ENCODE measurements around the gene METTL15. TPM values are rescaled to one million over a fixed set of nuclear protein-coding genes. Genes with fewer than 3 reads are reported as not detected.

The METTL15 gene
- total and polyA plus RNA-seq, 2 experiments from 2014 or later: 9.0 to 19.8 TPM

DNA sequence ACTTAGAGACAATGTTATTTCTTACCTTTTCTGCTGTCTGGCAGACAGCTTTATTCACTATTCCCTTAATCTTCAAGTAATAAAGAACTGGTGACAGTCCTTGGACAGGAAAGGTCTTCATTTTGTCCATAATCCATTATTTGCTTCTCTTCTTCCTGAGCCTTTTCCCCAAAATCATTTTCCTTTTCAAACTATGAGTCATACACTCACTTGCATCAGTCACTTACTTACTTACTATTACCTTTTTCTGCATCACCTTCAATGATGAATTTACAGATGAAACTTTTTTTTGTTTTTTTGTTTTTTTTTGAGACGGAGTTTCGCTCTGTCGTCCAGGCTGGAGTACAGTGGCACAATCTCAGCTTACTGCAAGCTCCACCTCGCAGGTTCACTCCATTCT, 9.5 kb downstream of the METTL15 start:
- no peak overlapping the region for H3K4me3 ChIP-seq
- no peaks in the 10 kb centered on the region for H3K36me3 ChIP-seq (ENCODE audit: insufficient read depth)
- no peaks in the 10 kb centered on the region for H3K4me1 ChIP-seq (ENCODE audit: insufficient read depth)
- H4K20me1 ChIP-seq (replicated peaks; ENCODE audit: insufficient read depth): no peaks in the 10 kb centered on the region
- no peak overlapping the region for H3K4me2 ChIP-seq
- no peak for TF ChIP-seq CREB1 (CRISPR knock-in tag; IDR thresholded peaks at IDR 0.05; ENCODE audit: low read depth)
- no peak for TF ChIP-seq ZNF462 (CRISPR knock-in tag; IDR thresholded peaks at IDR 0.05)
- TF ChIP-seq EZH2phosphoT487 (IDR thresholded peaks at IDR 0.05; ENCODE audit: unreplicated experiment): no peak
- peaks cover 5% of the 10 kb centered on the region; the same call in 1 of the 2 replicates for H3K79me2 ChIP-seq (replicated peaks; ENCODE audit: insufficient read depth)
- no peaks in the 10 kb centered on the region for H3K27me3 ChIP-seq (ENCODE audit: insufficient read depth)
- DNase-seq (ENCODE audit: low spot score) (no peak), ATAC-seq (no peak)
- no peak overlapping the region for H2AFZ ChIP-seq
- no peaks in the 10 kb centered on the region for H3F3A ChIP-seq (replicated peaks; ENCODE audit: low read depth)
- H3K4me3 Mint-ChIP-seq: no peak overlapping the region
- H3K9me2 ChIP-seq (ENCODE audit: insufficient read depth): no peaks in the 10 kb centered on the region
- no peaks in the 10 kb centered on the region for H3K27me3 Mint-ChIP-seq (ENCODE audit: insufficient read depth, low read depth, poor library complexity)
- peak overlapping the region; percentile 10; the same call in 1 of the 2 replicates for H3K27ac Mint-ChIP-seq
- H3K9me3 Mint-ChIP-seq: no peaks in the 10 kb centered on the region
- H3K27ac ChIP-seq (ENCODE audit: low read depth): no peak overlapping the region
- peaks cover 3% of the 10 kb centered on the region; the same call in 2 of the 3 replicates for H3K4me1 Mint-ChIP-seq
- H3K36me3 Mint-ChIP-seq (ENCODE audit: low read depth): peaks cover 3% of the 10 kb centered on the region; the same call in 1 of the 3 replicates

- Histone ChIP-seq H3K9me2 (ENCODE audit: insufficient read depth) (no peaks in the 10 kb centered on the region), H3K27me3 (ENCODE audit: insufficient read depth) (no peaks in the 10 kb centered on the region), H3K4me2 (no peak overlapping the region), H3K4me1 (ENCODE audit: insufficient read depth) (no peaks in the 10 kb centered on the region), H2AFZ (no peak overlapping the region), H3K36me3 (ENCODE audit: insufficient read depth) (no peaks in the 10 kb centered on the region), H3K27ac (ENCODE audit: low read depth) (no peak overlapping the region), H3K4me3 (no peak overlapping the region), H4K20me1 (replicated peaks; ENCODE audit: insufficient read depth) (no peaks in the 10 kb centered on the region), H3K79me2 (replicated peaks; ENCODE audit: insufficient read depth) (peaks cover 5% of the 10 kb centered on the region; the same call in 1 of the 2 replicates), H3F3A (replicated peaks; ENCODE audit: low read depth) (no peaks in the 10 kb centered on the region)
- DNase-seq (ENCODE audit: low spot score) (no peak), ATAC-seq (no peak)
- Mint-ChIP-seq H3K9me3 (no peaks in the 10 kb centered on the region), H3K4me1 (peaks cover 20% of the 10 kb centered on the region; the same call in 2 of the 3 replicates), H3K27me3 (ENCODE audit: insufficient read depth, low read depth, poor library complexity) (no peaks in the 10 kb centered on the region), H3K4me3 (no peak overlapping the region), H3K36me3 (ENCODE audit: low read depth) (no peaks in the 10 kb centered on the region), H3K27ac (peak overlapping the region; percentile 74)
- no peak for TF ChIP-seq JUNB (IDR thresholded peaks at IDR 0.05; ENCODE audit: unreplicated experiment)
- TF ChIP-seq ZNF331 (CRISPR knock-in tag; IDR thresholded peaks at IDR 0.05; ENCODE audit: low read depth): no peak
- TF ChIP-seq ETS1 (IDR thresholded peaks at IDR 0.05): no peak
- TF ChIP-seq EZH2 (IDR thresholded peaks at IDR 0.05; ENCODE audit: low read depth, unreplicated experiment): no peak
- TF ChIP-seq STAT1 (IDR thresholded peaks at IDR 0.05; ENCODE audit: unreplicated experiment): no peak
- TF ChIP-seq EZH2phosphoT487 (IDR thresholded peaks at IDR 0.05; ENCODE audit: unreplicated experiment): no peak
- no peak for TF ChIP-seq ZNF114 (CRISPR knock-in tag; IDR thresholded peaks at IDR 0.05)
These were observed 15.0 kb downstream of the METTL15 start for GRCh38 chr11:28123151-28123581.

Measured in GM23338 (cell line).